Calu3 (cell line): ENCODE measurements around the gene GAPDH. TPM values are rescaled to one million over a fixed set of nuclear protein-coding genes. Genes with fewer than 3 reads are reported as not detected.
A peak's percentile ranks its signal among the peaks of the same experiment; 100 is the strongest.

Experiments used
- BruUV-seq: library from RNA; stranded (reverse); fragments of 400-500 nt; replicated peaks from 2 replicates; lab custom pipeline; 2021; lab: Mats Ljungman, UMichigan
- CTCF ChIA-PET: fragments of 300-600 bp; sonication (Branson Sonifier 250); formaldehyde crosslinking; loops from one replicate; lab custom pipeline; 2022; ENCODE audit warnings: antibody characterized with exemption; lab: Charles Lee
- DNase-seq: peaks from one replicate; pipeline ENCODE4 v3.0.0; 2022
- H3K27ac Mint-ChIP-seq: one replicate; pipeline ENCODE4 v1.8.0; 2022; ENCODE audit warnings: mixed read lengths; ENCODE audit not compliant: unreplicated experiment
- H3K27me3 Mint-ChIP-seq: one replicate; pipeline ENCODE4 v1.8.0; 2022; ENCODE audit warnings: mixed read lengths; ENCODE audit not compliant: unreplicated experiment
- H3K36me3 Mint-ChIP-seq: one replicate; pipeline ENCODE4 v1.8.0; 2022; ENCODE audit warnings: mild to moderate bottlenecking, moderate library complexity, mixed read lengths; ENCODE audit not compliant: insufficient read depth, unreplicated experiment
- H3K4me1 Mint-ChIP-seq: one replicate; pipeline ENCODE4 v1.8.0; 2022; ENCODE audit warnings: mild to moderate bottlenecking, low read depth, mixed read lengths; ENCODE audit not compliant: unreplicated experiment
- H3K4me3 Mint-ChIP-seq: one replicate; pipeline ENCODE4 v1.8.0; 2022; ENCODE audit warnings: mild to moderate bottlenecking, low read depth, moderate library complexity, mixed read lengths; ENCODE audit not compliant: unreplicated experiment
- H3K9me3 Mint-ChIP-seq: one replicate; pipeline ENCODE4 v1.8.0; 2022; ENCODE audit warnings: low read depth, mixed read lengths; ENCODE audit not compliant: unreplicated experiment
- intact Hi-C: fragments of 100-400 bp; cut with micrococcal nuclease; formaldehyde crosslinking; loops from one replicate; pipeline ENCODE4 v1.10.0; 2022; ENCODE audit not compliant: unreplicated experiment
- total RNA-seq: library from RNA; stranded (reverse); gene quantifications from 2 replicates; pipeline ENCODE4 v1.2.3, GENCODE V29; 2022
- TF ChIP-seq, protein P1 (sequence below): fragments of 200-600 bp; IDR thresholded peaks from one replicate; pipeline ENCODE4 v1.8.0; 2022; ENCODE audit warnings: antibody characterized with exemption; ENCODE audit not compliant: unreplicated experiment

Gene GAPDH
- total RNA-seq, 1 experiment from 2014 or later: 2,552 TPM

DNA sequence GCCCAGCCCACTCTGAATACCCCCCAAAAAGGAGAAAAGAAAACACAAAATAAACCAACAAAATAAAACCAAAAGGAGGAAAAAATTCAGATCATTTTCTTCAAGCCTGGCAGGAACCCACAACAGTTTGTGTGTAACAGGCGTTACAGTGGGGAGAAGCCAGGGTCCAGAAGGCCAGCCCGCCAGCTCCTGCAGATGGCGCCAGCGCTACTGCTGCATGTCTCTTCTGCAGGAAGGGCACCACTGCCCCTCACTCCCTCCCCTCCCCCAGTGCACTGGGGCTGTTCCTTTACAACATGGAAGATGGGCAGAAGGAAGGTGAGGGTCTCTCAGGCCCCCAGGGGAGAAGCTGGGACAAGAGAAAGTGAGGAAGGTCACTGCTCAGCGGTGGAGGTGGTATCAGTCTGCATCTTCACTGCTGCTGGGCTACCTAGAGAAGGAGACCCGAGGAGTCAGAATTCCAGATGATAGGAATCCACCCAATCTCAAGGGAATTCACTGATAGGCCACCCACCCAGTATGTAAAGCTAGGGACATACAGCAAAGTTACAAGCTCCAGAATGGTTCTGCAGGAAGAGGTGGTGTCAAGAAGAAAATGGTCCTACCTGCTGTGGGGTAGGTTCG is 36.1 kb downstream of the GAPDH start:
- Mint-ChIP-seq H3K4me3 (peak overlapping the region; percentile 9), H3K27me3 (no peaks in the 10 kb centered on the region), H3K36me3 (peaks cover 88% of the 10 kb centered on the region), H3K9me3 (no peaks in the 10 kb centered on the region), H3K4me1 (peaks cover 26% of the 10 kb centered on the region), H3K27ac (peak overlapping the region; percentile 41)
- DNase-seq: peak; percentile 53
- TF ChIP-seq, protein P1, sequence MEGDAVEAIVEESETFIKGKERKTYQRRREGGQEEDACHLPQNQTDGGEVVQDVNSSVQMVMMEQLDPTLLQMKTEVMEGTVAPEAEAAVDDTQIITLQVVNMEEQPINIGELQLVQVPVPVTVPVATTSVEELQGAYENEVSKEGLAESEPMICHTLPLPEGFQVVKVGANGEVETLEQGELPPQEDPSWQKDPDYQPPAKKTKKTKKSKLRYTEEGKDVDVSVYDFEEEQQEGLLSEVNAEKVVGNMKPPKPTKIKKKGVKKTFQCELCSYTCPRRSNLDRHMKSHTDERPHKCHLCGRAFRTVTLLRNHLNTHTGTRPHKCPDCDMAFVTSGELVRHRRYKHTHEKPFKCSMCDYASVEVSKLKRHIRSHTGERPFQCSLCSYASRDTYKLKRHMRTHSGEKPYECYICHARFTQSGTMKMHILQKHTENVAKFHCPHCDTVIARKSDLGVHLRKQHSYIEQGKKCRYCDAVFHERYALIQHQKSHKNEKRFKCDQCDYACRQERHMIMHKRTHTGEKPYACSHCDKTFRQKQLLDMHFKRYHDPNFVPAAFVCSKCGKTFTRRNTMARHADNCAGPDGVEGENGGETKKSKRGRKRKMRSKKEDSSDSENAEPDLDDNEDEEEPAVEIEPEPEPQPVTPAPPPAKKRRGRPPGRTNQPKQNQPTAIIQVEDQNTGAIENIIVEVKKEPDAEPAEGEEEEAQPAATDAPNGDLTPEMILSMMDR: peak; percentile 57
- no TSS peak for BruUV-seq
- intact Hi-C loops: no loop called here
- CTCF ChIA-PET: interaction anchor here (0.7 kb wide), 1 partner anchor 119 kb away, joined by 3 read pairs; the partner anchor contains the start of gene ZNF384

DNA sequence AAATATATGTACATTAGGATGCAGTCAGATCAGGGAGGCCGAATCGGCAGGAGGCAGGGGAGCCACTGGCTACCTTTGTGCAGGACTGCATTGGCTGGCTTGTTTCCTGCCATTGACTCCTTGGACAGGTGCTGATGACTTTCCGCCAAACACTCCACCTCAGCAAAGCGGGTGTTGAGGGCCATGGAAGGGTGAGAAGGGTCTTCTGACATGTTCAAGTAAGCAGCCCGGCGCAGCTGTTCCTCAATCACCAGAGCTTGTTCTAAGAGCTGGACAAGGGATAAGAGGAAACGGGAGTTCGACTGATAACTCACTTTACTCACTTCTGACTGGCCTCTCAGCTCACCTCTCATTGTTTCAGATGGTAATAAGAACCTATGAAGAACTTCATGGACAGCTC is 38.7 kb downstream of the GAPDH start:
- Mint-ChIP-seq H3K36me3 (peaks cover 78% of the 10 kb centered on the region), H3K9me3 (no peaks in the 10 kb centered on the region), H3K4me3 (no peak overlapping the region), H3K27ac (no peak overlapping the region), H3K27me3 (no peaks in the 10 kb centered on the region), H3K4me1 (peaks cover 8% of the 10 kb centered on the region)
- TF ChIP-seq, protein P1: no peak
- no TSS peak for BruUV-seq
- CTCF ChIA-PET: interaction anchor here (0.7 kb wide), 1 partner anchor 56 kb away, joined by 4 read pairs; no protein-coding TSS in a partner anchor
- intact Hi-C loops: no loop called here
- no peak for DNase-seq

DNA sequence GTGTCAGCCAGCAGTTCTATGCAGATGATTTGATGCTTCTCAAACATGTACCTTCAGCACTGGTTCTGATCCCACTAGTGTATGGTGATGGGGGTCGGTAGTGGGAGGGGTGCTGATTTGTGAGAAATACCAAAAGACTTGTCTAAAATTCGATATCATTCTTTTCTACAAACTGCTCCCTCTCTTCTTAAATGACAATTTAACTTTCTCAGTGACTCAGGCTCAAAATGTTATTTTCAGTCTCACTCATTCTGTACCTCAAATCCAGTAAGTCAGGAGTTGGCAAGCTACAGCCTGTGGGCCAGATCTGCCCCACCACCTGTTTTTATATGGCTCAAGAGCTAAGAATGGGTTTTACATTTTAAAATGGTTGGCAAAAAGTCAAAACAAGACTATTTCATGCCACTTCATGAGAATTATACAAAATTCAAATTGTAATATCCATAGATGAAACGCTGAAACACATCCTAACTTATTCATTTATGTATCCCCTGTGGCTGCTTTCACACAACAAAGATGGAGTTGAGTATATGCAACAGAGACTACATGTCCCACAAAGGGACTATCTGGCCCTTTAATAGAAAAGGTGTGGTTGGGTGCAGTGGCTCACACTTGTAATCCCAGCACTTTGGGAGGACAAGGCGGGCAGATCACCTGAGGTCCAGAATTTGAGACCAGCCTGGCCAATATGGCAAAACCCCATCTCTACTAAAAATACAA is 40.4 kb downstream of the GAPDH start:
- H3K4me1 Mint-ChIP-seq: peaks cover 8% of the 10 kb centered on the region
- H3K9me3 Mint-ChIP-seq: no peaks in the 10 kb centered on the region
- no TSS peak for BruUV-seq
- TF ChIP-seq, protein P1: no peak
- DNase-seq: no peak
- H3K4me3 Mint-ChIP-seq: no peak overlapping the region
- peaks cover 81% of the 10 kb centered on the region for H3K36me3 Mint-ChIP-seq
- CTCF ChIA-PET: no interaction called here
- no peaks in the 10 kb centered on the region for H3K27me3 Mint-ChIP-seq
- H3K27ac Mint-ChIP-seq: no peak overlapping the region
- intact Hi-C loops: no loop called here

DNA sequence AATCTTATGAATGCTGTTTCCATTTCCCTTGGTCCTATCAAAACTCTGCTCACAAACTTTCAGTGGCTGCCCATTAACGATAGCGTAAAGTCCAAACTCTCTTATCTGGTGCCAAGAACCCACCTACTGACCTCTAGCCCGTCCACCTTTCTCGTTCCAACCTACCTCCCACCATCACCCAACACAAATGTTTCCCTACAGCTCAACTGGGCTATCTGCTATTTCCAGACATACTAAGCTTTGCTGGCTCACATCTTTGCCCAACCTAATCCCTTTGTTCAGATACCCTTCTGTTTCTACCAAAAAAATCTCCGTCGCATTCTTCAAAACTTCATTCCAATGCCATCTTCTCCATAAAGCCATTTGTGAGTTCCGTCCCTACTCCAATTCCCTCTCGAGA is 41.3 kb downstream of the GAPDH start:
- CTCF ChIA-PET: no interaction called here
- Mint-ChIP-seq H3K4me1 (peaks cover 8% of the 10 kb centered on the region), H3K4me3 (no peak overlapping the region), H3K9me3 (no peaks in the 10 kb centered on the region), H3K27ac (no peak overlapping the region), H3K27me3 (no peaks in the 10 kb centered on the region), H3K36me3 (peaks cover 73% of the 10 kb centered on the region)
- BruUV-seq: no TSS peak
- TF ChIP-seq, protein P1: no peak
- intact Hi-C loops: no loop called here
- DNase-seq: no peak
